Neural cell (in vitro differentiated cells): ENCODE data around the gene SLC7A8. TPM values are rescaled to one million over a fixed set of nuclear protein-coding genes. Genes with fewer than 3 reads are reported as not detected.

Experiments
- H2AFZ ChIP-seq: fragments of 200-600, 300-800 bp; sonication (generic), shearing (Covaris generic); 2 replicates; pipeline ENCODE4 v1.6.0; 2014; ENCODE audit warnings: low read depth, mild to moderate bottlenecking, antibody characterized with exemption, low read length, moderate library complexity
- H3F3A ChIP-seq: fragments of 200-600 bp; shearing (Covaris generic); 2 replicates; pipeline ENCODE4 v1.6.1; 2016; ENCODE audit warnings: mild to moderate bottlenecking, moderate library complexity, mixed read lengths, antibody characterized with exemption, low read length; ENCODE audit not compliant: insufficient read depth, poor library complexity, severe bottlenecking
- H3K27ac ChIP-seq: fragments of 200-600, 300-800 bp; sonication (generic), shearing (Covaris generic); 2 replicates; pipeline ENCODE4 v1.5.1; 2014; ENCODE audit warnings: mild to moderate bottlenecking, low read length, moderate library complexity
- H3K27me3 ChIP-seq: fragments of 300-800, 200-600 bp; sonication (generic), shearing (Covaris generic); 2 replicates; pipeline ENCODE4 v1.6.0; 2014; ENCODE audit warnings: mild to moderate bottlenecking, low read depth, low read length, moderate library complexity; ENCODE audit not compliant: insufficient read depth
- H3K36me3 ChIP-seq: fragments of 300-800, 200-600 bp; sonication (generic), shearing (Covaris generic); 2 replicates; pipeline ENCODE4 v1.5.1; 2014; ENCODE audit warnings: mild to moderate bottlenecking, antibody characterized with exemption, low read length, moderate library complexity; ENCODE audit not compliant: insufficient read depth
- H3K4me2 ChIP-seq: fragments of 300-800, 200-600 bp; sonication (generic), shearing (Covaris generic); 2 replicates; pipeline ENCODE4 v1.6.0; 2014; ENCODE audit warnings: mild to moderate bottlenecking, low read length
- H3K4me3 ChIP-seq: fragments of 300-800, 200-600 bp; sonication (generic), shearing (Covaris generic); 2 replicates; pipeline ENCODE4 v1.5.1; 2014; ENCODE audit warnings: mild to moderate bottlenecking, low read length, moderate library complexity
- H3K79me2 ChIP-seq: fragments of 200-600 bp; shearing (Covaris generic); replicated peaks from 2 replicates; pipeline ENCODE4 v1.6.0; 2014; ENCODE audit warnings: mild to moderate bottlenecking, low read length, moderate library complexity; ENCODE audit not compliant: insufficient read depth
- H3K9ac ChIP-seq: fragments of 300-800, 200-600 bp; sonication (generic), shearing (Covaris generic); 2 replicates; pipeline ENCODE4 v1.6.1; 2016; ENCODE audit warnings: mild to moderate bottlenecking, low read length, mixed read lengths
- H3K9me2 ChIP-seq: fragments of 200-600 bp; shearing (Covaris generic); 2 replicates; pipeline ENCODE4 v1.6.1; 2016; ENCODE audit warnings: mild to moderate bottlenecking, low read length, mixed read lengths; ENCODE audit not compliant: insufficient read depth
- H3K9me3 ChIP-seq: fragments of 200-600, 300-800 bp; sonication (generic), shearing (Covaris generic); 2 replicates; pipeline ENCODE4 v1.6.1; 2016; ENCODE audit warnings: mild to moderate bottlenecking, mixed run types, low read length, moderate library complexity, mixed read lengths
- H4K20me1 ChIP-seq: fragments of 200-600 bp; shearing (Covaris generic); 2 replicates; pipeline ENCODE4 v1.6.1; 2016; ENCODE audit warnings: mild to moderate bottlenecking, mixed run types; ENCODE audit not compliant: insufficient read depth
- EP300 ChIP-seq: fragments of 450-650 bp; conservative IDR thresholded peaks from 2 replicates; pipeline ENCODE4 v1.6.1; 2014; ENCODE audit warnings: antibody characterized with exemption, mild to moderate bottlenecking, moderate library complexity; ENCODE audit not compliant: poor library complexity, severe bottlenecking
- EZH2 ChIP-seq: fragments of 200-600, 300-800 bp; shearing (Covaris generic), sonication (generic); IDR thresholded peaks from 2 replicates; pipeline ENCODE4 v1.6.1; 2014; ENCODE audit warnings: antibody characterized with exemption, low read length, borderline replicate concordance, mild to moderate bottlenecking; ENCODE audit not compliant: insufficient read depth, poor library complexity, severe bottlenecking
- MXI1 ChIP-seq: fragments of 450-650 bp; conservative IDR thresholded peaks from 2 replicates; pipeline ENCODE4 v1.6.1; 2014; ENCODE audit warnings: antibody characterized with exemption, mild to moderate bottlenecking; ENCODE audit not compliant: poor library complexity, severe bottlenecking
- POLR2AphosphoS5 ChIP-seq: IDR thresholded peaks from 2 replicates; pipeline ENCODE4 v1.6.1; 2012
- RAD21 ChIP-seq: fragments of 450-650 bp; conservative IDR thresholded peaks from 2 replicates; pipeline ENCODE4 v1.6.1; 2014; ENCODE audit warnings: antibody characterized with exemption, mild to moderate bottlenecking, moderate library complexity
- SMC3 ChIP-seq: fragments of 450-650 bp; conservative IDR thresholded peaks from 2 replicates; pipeline ENCODE4 v1.6.1; 2014; ENCODE audit warnings: antibody characterized with exemption, mild to moderate bottlenecking, moderate library complexity; ENCODE audit not compliant: poor library complexity
- TAF1 ChIP-seq: IDR thresholded peaks from 2 replicates; pipeline ENCODE4 v1.6.1; 2012; ENCODE audit warnings: low read depth
- polyA plus RNA-seq: library from polyadenylated mRNA; depleted of rRNA; stranded (reverse); fragments of >200 nt; gene quantifications from 2 replicates; pipeline ENCODE4 v1.2.3, GENCODE V29; 2014
- TF ChIP-seq, protein P1 (sequence below): IDR thresholded peaks from 2 replicates; pipeline ENCODE4 v1.6.1; 2012; ENCODE audit warnings: borderline replicate concordance
- TF ChIP-seq, protein P2 (sequence below): fragments of 450-650 bp; IDR thresholded peaks from 2 replicates; pipeline ENCODE4 v1.5.1; 2014; ENCODE audit warnings: antibody characterized with exemption, mild to moderate bottlenecking, moderate library complexity; ENCODE audit not compliant: poor library complexity, severe bottlenecking

SLC7A8 gene
- polyA plus RNA-seq, 1 donor from 2014 or later: 0.21 TPM

DNA sequence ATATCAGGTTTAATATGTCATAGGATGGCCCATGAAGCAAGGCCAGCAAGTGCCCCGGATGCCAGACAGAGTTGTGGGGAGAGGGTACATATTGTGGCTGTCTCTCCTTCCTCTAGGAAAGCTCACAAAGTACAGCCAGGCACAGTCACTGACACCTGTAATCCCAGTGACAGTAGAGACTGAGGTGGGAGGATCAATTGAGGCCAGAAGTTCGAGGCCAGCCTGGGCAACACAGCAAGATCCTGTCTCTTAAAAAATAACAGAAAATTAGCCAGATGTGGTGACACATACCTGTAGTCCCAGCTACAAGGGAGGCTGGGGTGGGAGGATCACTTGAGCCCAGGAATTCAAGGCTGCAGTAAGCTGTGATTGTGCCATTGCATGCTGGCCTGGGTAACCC lies 32.1 kb downstream of the SLC7A8 start:
- TF ChIP-seq SMC3: no peak
- no peak for TF ChIP-seq RAD21
- TF ChIP-seq, protein P1, sequence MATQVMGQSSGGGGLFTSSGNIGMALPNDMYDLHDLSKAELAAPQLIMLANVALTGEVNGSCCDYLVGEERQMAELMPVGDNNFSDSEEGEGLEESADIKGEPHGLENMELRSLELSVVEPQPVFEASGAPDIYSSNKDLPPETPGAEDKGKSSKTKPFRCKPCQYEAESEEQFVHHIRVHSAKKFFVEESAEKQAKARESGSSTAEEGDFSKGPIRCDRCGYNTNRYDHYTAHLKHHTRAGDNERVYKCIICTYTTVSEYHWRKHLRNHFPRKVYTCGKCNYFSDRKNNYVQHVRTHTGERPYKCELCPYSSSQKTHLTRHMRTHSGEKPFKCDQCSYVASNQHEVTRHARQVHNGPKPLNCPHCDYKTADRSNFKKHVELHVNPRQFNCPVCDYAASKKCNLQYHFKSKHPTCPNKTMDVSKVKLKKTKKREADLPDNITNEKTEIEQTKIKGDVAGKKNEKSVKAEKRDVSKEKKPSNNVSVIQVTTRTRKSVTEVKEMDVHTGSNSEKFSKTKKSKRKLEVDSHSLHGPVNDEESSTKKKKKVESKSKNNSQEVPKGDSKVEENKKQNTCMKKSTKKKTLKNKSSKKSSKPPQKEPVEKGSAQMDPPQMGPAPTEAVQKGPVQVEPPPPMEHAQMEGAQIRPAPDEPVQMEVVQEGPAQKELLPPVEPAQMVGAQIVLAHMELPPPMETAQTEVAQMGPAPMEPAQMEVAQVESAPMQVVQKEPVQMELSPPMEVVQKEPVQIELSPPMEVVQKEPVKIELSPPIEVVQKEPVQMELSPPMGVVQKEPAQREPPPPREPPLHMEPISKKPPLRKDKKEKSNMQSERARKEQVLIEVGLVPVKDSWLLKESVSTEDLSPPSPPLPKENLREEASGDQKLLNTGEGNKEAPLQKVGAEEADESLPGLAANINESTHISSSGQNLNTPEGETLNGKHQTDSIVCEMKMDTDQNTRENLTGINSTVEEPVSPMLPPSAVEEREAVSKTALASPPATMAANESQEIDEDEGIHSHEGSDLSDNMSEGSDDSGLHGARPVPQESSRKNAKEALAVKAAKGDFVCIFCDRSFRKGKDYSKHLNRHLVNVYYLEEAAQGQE: no peak
- TF ChIP-seq MXI1: no peak
- H3K9me3 ChIP-seq: no peaks in the 10 kb centered on the region
- H3K4me2 ChIP-seq: no peak overlapping the region
- no peaks in the 10 kb centered on the region for H3K36me3 ChIP-seq
- no peaks in the 10 kb centered on the region for H3K9me2 ChIP-seq
- no peaks in the 10 kb centered on the region for H3K79me2 ChIP-seq
- H2AFZ ChIP-seq: no peak overlapping the region
- no peak overlapping the region for H3K9ac ChIP-seq
- no peaks in the 10 kb centered on the region for H3F3A ChIP-seq
- no peak overlapping the region for H3K27ac ChIP-seq
- H3K4me3 ChIP-seq: no peak overlapping the region
- no peaks in the 10 kb centered on the region for H4K20me1 ChIP-seq
- H3K27me3 ChIP-seq: no peaks in the 10 kb centered on the region

DNA sequence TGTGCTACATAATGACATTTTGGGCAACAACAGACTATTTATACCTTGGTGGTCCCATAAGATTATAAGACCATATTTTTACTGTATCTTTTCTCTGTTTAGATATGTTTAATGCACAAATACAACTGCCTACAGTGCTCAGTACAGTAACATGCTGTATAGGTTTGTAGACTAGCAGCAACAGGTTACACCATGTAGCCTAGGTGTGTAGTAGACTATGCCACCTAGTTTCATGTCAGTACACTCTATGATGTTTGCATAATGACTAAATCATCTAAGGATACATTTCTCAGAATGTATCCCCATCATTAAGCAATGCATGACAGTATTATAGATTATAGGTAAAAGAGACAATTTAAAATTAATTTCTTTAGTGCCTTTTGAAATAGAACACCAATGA lies 33.7 kb downstream of the SLC7A8 start:
- H3F3A ChIP-seq: no peaks in the 10 kb centered on the region
- TF ChIP-seq EZH2 (no peak), MXI1 (no peak), SMC3 (no peak), POLR2AphosphoS5 (no peak), RAD21 (no peak), EP300 (no peak), TAF1 (no peak)
- TF ChIP-seq, protein P1: no peak
- TF ChIP-seq, protein P2, sequence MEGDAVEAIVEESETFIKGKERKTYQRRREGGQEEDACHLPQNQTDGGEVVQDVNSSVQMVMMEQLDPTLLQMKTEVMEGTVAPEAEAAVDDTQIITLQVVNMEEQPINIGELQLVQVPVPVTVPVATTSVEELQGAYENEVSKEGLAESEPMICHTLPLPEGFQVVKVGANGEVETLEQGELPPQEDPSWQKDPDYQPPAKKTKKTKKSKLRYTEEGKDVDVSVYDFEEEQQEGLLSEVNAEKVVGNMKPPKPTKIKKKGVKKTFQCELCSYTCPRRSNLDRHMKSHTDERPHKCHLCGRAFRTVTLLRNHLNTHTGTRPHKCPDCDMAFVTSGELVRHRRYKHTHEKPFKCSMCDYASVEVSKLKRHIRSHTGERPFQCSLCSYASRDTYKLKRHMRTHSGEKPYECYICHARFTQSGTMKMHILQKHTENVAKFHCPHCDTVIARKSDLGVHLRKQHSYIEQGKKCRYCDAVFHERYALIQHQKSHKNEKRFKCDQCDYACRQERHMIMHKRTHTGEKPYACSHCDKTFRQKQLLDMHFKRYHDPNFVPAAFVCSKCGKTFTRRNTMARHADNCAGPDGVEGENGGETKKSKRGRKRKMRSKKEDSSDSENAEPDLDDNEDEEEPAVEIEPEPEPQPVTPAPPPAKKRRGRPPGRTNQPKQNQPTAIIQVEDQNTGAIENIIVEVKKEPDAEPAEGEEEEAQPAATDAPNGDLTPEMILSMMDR: no peak
- H3K9me2 ChIP-seq: no peaks in the 10 kb centered on the region
- no peaks in the 10 kb centered on the region for H3K79me2 ChIP-seq
- no peaks in the 10 kb centered on the region for H3K36me3 ChIP-seq
- H3K9ac ChIP-seq: no peak overlapping the region
- no peak overlapping the region for H3K4me3 ChIP-seq
- H3K27me3 ChIP-seq: no peaks in the 10 kb centered on the region
- no peak overlapping the region for H3K27ac ChIP-seq
- H3K4me2 ChIP-seq: no peak overlapping the region
- no peaks in the 10 kb centered on the region for H3K9me3 ChIP-seq
- no peak overlapping the region for H2AFZ ChIP-seq
- no peaks in the 10 kb centered on the region for H4K20me1 ChIP-seq
